HUES48 (cell line): ENCODE results near the gene EP300.
"Not testable (repeated sequence)": the region's sequence is repeated elsewhere in the genome, so short reads cannot be mapped to it uniquely, and the experiment has no call there.

Experiments
- H3K27ac ChIP-seq: one replicate; pipeline ENCODE4 v1.7.0; 2013; ENCODE audit warnings: low read depth, low read length, inconsistent platforms
- H3K27me3 ChIP-seq: 2 replicates; pipeline ENCODE4 v1.6.1; 2013; ENCODE audit warnings: mild to moderate bottlenecking, low read length; ENCODE audit not compliant: control insufficient read depth, insufficient read depth
- H3K36me3 ChIP-seq: 2 replicates; pipeline ENCODE4 v1.6.1; 2013; ENCODE audit warnings: low read length; ENCODE audit not compliant: control insufficient read depth, insufficient read depth
- H3K4me1 ChIP-seq: 2 replicates; pipeline ENCODE4 v1.6.1; 2013; ENCODE audit warnings: mild to moderate bottlenecking, low read length; ENCODE audit not compliant: control insufficient read depth, insufficient read depth
- H3K4me3 ChIP-seq: 2 replicates; pipeline ENCODE4 v1.5.1; 2013; ENCODE audit warnings: mild to moderate bottlenecking, low read depth, low read length
- H3K9ac ChIP-seq: 2 replicates; pipeline ENCODE4 v1.6.1; 2013; ENCODE audit warnings: mild to moderate bottlenecking, low read depth, low read length, moderate library complexity
- H3K9me3 ChIP-seq: 2 replicates; pipeline ENCODE4 v1.6.1; 2013; ENCODE audit warnings: low read length; ENCODE audit not compliant: control insufficient read depth, insufficient read depth

Gene EP300

DNA sequence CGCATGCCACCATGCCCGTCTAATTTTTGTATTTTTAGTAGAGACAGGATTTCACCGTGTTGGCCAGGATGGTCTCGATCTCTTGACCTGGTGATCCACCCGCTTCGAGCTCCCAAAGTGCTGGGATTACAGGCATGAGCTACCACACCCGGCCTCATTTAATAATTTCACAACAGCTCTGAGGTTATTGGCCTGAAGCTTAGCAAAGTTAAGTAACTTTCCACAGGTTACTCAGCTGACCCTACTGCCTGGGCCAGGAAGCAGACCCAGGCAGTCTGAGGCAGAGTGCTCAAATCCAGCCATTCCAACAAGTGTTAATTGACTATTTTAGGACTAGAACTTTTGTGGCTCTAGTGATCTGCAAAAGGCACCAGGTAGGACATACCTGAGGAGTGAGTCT, 60.5 kb downstream of the EP300 start:
- H3K4me1 ChIP-seq, result no peaks in the 10 kb centered on the region
- H3K36me3 ChIP-seq, result peaks cover 100% of the 10 kb centered on the region
- H3K9ac ChIP-seq, result no peak overlapping the region
- H3K27me3 ChIP-seq, result no peaks in the 10 kb centered on the region
- H3K27ac ChIP-seq, result no peak overlapping the region
- no peaks in the 10 kb centered on the region for H3K9me3 ChIP-seq
- H3K4me3 ChIP-seq, result no peak overlapping the region

DNA sequence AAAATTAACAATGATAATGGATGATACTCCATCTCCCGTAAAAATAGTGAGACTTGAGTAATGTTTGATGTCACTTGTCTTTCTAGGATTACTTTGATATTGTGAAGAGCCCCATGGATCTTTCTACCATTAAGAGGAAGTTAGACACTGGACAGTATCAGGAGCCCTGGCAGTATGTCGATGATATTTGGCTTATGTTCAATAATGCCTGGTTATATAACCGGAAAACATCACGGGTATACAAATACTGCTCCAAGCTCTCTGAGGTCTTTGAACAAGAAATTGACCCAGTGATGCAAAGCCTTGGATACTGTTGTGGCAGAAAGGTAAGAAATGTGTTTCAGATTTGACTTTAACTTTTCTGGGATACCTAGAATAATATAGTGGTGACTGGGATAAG, 64.7 kb downstream of the EP300 start:
- Histone ChIP-seq H3K4me3 (no peak overlapping the region), H3K9ac (no peak overlapping the region), H3K36me3 (peaks cover 98% of the 10 kb centered on the region), H3K27ac (no peak overlapping the region), H3K27me3 (no peaks in the 10 kb centered on the region), H3K9me3 (no peaks in the 10 kb centered on the region), H3K4me1 (no peaks in the 10 kb centered on the region)

DNA sequence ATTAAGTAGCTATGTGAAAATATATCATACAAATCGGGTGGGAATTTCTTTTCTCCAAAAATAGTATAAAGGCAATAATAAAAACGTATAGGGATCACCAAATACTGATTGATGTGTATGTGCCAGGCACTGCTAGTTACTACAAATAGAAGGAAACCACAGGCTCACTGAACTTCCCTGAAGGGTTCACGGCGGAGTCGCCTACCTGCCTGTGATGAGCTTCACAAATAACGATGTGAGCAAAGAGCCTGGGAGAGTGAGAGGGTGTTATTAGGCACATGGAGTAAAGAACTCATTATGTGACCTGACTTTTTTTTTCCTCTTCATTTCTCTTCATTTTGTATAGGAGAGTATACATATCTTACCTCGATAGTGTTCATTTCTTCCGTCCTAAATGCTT, 76.8 kb downstream of the EP300 start:
- peaks cover 95% of the 10 kb centered on the region for H3K36me3 ChIP-seq
- H3K27ac ChIP-seq, result no peak overlapping the region
- no peak overlapping the region for H3K9ac ChIP-seq
- H3K4me3 ChIP-seq, result no peak overlapping the region
- H3K9me3 ChIP-seq, result no peaks in the 10 kb centered on the region
- peaks cover 8% of the 10 kb centered on the region; the same call in 1 of the 2 replicates for H3K4me1 ChIP-seq
- no peaks in the 10 kb centered on the region for H3K27me3 ChIP-seq

DNA sequence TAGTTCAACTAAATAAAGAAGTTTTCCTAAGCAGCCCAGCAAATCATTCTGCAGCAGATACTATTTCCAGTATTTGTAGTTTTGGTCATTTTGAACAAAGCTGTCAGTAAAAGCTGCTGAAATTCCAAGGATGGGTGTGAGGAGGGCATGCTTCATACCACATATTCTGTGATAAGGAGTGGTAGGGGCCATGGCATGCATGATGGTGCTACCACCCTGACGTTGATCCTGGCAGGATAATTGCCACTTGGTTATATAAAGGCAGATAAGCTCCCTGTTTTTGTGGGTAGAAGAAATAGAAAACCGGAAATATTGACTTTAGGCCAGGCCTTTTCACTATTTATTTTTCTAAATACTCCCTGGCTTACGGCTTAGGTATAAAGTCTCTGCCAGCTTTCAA, 79.6 kb downstream of the EP300 start:
- Histone ChIP-seq H3K27ac (no peak overlapping the region), H3K27me3 (no peaks in the 10 kb centered on the region), H3K36me3 (peaks cover 95% of the 10 kb centered on the region), H3K9ac (no peak overlapping the region), H3K4me1 (peaks cover 8% of the 10 kb centered on the region; the same call in 1 of the 2 replicates), H3K9me3 (no peaks in the 10 kb centered on the region), H3K4me3 (no peak overlapping the region)

DNA sequence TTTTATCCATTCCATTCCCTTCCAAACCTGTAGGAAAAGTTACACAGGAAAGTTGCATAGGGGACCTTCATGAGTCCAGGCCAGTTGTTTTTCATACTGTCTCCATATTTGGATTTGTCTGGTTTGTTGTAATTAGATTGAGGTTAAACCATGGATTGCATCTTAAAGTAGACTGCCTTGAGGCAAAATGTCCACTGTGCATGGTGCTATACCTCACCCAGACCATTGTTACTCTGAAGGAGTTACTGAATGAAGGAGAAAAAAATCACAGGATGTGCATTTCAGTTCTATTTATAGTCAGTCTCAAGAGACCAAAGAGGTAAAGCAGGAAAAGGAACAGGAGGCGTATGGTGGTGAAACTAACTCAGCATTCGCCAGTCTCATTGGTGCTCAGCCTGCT, 83.2 kb downstream of the EP300 start:
- H3K9me3 ChIP-seq, result no peaks in the 10 kb centered on the region
- H3K27me3 ChIP-seq, result no peaks in the 10 kb centered on the region
- no peak overlapping the region for H3K9ac ChIP-seq
- peaks cover 8% of the 10 kb centered on the region; the same call in 1 of the 2 replicates for H3K4me1 ChIP-seq
- peaks cover 93% of the 10 kb centered on the region for H3K36me3 ChIP-seq
- H3K27ac ChIP-seq, result no peak overlapping the region
- no peak overlapping the region for H3K4me3 ChIP-seq

DNA sequence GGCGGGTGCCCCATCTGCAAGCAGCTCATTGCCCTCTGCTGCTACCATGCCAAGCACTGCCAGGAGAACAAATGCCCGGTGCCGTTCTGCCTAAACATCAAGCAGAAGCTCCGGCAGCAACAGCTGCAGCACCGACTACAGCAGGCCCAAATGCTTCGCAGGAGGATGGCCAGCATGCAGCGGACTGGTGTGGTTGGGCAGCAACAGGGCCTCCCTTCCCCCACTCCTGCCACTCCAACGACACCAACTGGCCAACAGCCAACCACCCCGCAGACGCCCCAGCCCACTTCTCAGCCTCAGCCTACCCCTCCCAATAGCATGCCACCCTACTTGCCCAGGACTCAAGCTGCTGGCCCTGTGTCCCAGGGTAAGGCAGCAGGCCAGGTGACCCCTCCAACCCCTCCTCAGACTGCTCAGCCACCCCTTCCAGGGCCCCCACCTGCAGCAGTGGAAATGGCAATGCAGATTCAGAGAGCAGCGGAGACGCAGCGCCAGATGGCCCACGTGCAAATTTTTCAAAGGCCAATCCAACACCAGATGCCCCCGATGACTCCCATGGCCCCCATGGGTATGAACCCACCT, 84.7 kb downstream of the EP300 start:
- peaks cover 17% of the 10 kb centered on the region; the same call in 1 of the 2 replicates for H3K4me1 ChIP-seq

DNA sequence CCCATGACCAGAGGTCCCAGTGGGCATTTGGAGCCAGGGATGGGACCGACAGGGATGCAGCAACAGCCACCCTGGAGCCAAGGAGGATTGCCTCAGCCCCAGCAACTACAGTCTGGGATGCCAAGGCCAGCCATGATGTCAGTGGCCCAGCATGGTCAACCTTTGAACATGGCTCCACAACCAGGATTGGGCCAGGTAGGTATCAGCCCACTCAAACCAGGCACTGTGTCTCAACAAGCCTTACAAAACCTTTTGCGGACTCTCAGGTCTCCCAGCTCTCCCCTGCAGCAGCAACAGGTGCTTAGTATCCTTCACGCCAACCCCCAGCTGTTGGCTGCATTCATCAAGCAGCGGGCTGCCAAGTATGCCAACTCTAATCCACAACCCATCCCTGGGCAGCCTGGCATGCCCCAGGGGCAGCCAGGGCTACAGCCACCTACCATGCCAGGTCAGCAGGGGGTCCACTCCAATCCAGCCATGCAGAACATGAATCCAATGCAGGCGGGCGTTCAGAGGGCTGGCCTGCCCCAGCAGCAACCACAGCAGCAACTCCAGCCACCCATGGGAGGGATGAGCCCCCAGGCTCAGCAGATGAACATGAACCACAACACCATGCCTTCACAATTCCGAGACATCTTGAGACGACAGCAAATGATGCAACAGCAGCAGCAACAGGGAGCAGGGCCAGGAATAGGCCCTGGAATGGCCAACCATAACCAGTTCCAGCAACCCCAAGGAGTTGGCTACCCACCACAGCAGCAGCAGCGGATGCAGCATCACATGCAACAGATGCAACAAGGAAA, 85.4 kb downstream of the EP300 start:
- Histone ChIP-seq H3K4me1 (peaks cover 10% of the 10 kb centered on the region; the same call in 1 of the 2 replicates), H3K9me3 (no peaks in the 10 kb centered on the region), H3K9ac (no peak overlapping the region), H3K4me3 (no peak overlapping the region), H3K27ac (no peak overlapping the region), H3K36me3 (peaks cover 72% of the 10 kb centered on the region), H3K27me3 (no peaks in the 10 kb centered on the region)

More for the DNA sequence above, 84.7 kb downstream of the EP300 start:
- Histone ChIP-seq H3K9ac (no peak overlapping the region), H3K36me3 (peaks cover 79% of the 10 kb centered on the region), H3K4me3 (no peak overlapping the region), H3K27ac (no peak overlapping the region), H3K27me3 (no peaks in the 10 kb centered on the region), H3K9me3 (no peaks in the 10 kb centered on the region)

DNA sequence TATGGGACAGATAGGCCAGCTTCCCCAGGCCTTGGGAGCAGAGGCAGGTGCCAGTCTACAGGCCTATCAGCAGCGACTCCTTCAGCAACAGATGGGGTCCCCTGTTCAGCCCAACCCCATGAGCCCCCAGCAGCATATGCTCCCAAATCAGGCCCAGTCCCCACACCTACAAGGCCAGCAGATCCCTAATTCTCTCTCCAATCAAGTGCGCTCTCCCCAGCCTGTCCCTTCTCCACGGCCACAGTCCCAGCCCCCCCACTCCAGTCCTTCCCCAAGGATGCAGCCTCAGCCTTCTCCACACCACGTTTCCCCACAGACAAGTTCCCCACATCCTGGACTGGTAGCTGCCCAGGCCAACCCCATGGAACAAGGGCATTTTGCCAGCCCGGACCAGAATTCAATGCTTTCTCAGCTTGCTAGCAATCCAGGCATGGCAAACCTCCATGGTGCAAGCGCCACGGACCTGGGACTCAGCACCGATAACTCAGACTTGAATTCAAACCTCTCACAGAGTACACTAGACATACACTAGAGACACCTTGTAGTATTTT, 86.1 kb downstream of the EP300 start:
- Histone ChIP-seq H3K9ac (no peak overlapping the region), H3K4me1 (peaks cover 12% of the 10 kb centered on the region; the same call in 1 of the 2 replicates), H3K27ac (no peak overlapping the region), H3K9me3 (no peaks in the 10 kb centered on the region), H3K27me3 (no peaks in the 10 kb centered on the region), H3K36me3 (peaks cover 65% of the 10 kb centered on the region), H3K4me3 (no peak overlapping the region)

DNA sequence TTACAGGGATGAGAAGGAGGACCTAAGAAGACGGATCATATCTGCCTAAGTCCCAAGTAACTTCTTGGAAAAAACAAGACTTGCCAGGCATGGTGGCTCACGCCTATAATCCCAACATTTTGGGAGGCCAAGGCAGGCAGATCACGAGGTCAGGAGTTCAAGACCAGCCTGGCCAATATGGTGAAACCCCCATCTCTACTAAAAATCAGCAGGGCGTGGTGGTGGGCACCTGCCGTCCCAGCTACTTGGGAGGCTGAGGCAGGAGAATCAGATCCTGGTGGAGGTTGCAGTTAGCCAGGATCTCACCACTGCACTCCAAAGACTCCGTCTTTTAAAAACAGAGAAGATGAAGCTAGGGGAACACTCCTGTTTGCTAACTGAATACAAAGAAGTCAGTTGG, 88.0 kb downstream of the EP300 start:
- Histone ChIP-seq H3K4me1 (peaks cover 15% of the 10 kb centered on the region; the same call in 1 of the 2 replicates), H3K36me3 (peaks cover 47% of the 10 kb centered on the region)
- not testable (repeated sequence) for H3K9ac ChIP-seq, H3K4me3 ChIP-seq, H3K27ac ChIP-seq, H3K27me3 ChIP-seq, H3K9me3 ChIP-seq

DNA sequence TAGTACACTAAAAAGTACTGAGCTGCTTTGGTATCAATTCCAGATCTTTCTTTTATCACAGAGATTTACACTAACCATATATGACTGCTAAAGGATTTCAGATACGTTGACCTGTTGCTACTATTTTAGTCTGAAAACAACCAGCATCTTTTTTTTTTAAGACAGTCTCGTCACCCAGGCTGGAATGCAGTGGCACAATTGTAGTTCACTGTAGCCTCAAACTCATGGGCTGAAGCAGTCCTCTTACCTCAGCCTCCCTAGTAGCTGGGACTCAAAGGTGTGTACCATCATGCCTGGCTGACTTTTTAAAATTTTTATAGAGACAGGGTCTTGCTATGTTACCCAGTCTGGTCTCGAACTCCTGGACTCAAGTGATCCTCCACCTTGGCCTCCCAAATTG, 88.5 kb downstream of the EP300 start:
- Histone ChIP-seq H3K4me1 (peaks cover 15% of the 10 kb centered on the region; the same call in 1 of the 2 replicates), H3K9me3 (no peaks in the 10 kb centered on the region), H3K4me3 (no peak overlapping the region), H3K27me3 (no peaks in the 10 kb centered on the region), H3K9ac (no peak overlapping the region), H3K27ac (no peak overlapping the region), H3K36me3 (peaks cover 41% of the 10 kb centered on the region)
